NK-92 treated with Interleukin-12 subunit alpha and Interleukin-12 subunit beta, amount 100 ng/mL, for 24 hours (cell line): ENCODE results near the gene CXXC5.
A peak's percentile ranks its signal among the peaks of the same experiment; 100 is the strongest.

ENCODE experiments used
- DNase-seq: peaks from one replicate; lab custom pipeline; 2025; lab: John Stamatoyannopoulos, UW

The CXXC5 gene

GRCh38 chr5:139664727-139665351 lies 16.7 kb downstream of the CXXC5 start:
- DNase-seq: no peak

- no peak for DNase-seq
Observed at GRCh38 chr5:139665626-139666025, 17.5 kb downstream of the CXXC5 start.

- DNase-seq: no peak
Observed at GRCh38 chr5:139666551-139666950, 18.4 kb downstream of the CXXC5 start.

- peak; percentile 26 for DNase-seq
Observed at GRCh38 chr5:139667001-139667729, 19.0 kb downstream of the CXXC5 start.

- no peak for DNase-seq
Observed at GRCh38 chr5:139667730-139668063, 19.5 kb downstream of the CXXC5 start.

- DNase-seq: peak; percentile 31
Observed at GRCh38 chr5:139668064-139668880, 20.1 kb downstream of the CXXC5 start.

GRCh38 chr5:139668924-139669661 lies 20.9 kb downstream of the CXXC5 start:
- no peak for DNase-seq

GRCh38 chr5:139669662-139670368 lies 21.7 kb downstream of the CXXC5 start:
- peak; percentile 64 for DNase-seq

- DNase-seq: peak; percentile 60
Observed at GRCh38 chr5:139670369-139671095, 22.4 kb downstream of the CXXC5 start.

- peak; percentile 34 for DNase-seq
Observed at GRCh38 chr5:139671096-139671841, 23.1 kb downstream of the CXXC5 start.

- DNase-seq: no peak
Observed at GRCh38 chr5:139675213-139675612, 27.1 kb downstream of the CXXC5 start.

- no peak for DNase-seq
Observed at GRCh38 chr5:139675825-139676224, 27.7 kb downstream of the CXXC5 start.

GRCh38 chr5:139676406-139676805 lies 28.3 kb downstream of the CXXC5 start:
- DNase-seq: no peak

GRCh38 chr5:139676951-139677735 lies 29.0 kb downstream of the CXXC5 start:
- DNase-seq: no peak

- no peak for DNase-seq
Observed at GRCh38 chr5:139677736-139678613, 29.8 kb downstream of the CXXC5 start.

- no peak for DNase-seq
Observed at GRCh38 chr5:139678751-139679750, 30.9 kb downstream of the CXXC5 start.
